Pericardium fibroblast (primary cell): ENCODE results near the gene SPX. TPM values are rescaled to one million over a fixed set of nuclear protein-coding genes. Genes with fewer than 3 reads are reported as not detected.

Source experiments
- total RNA-seq: library from RNA; depleted of rRNA; stranded (reverse); fragments of >200 nt; gene quantifications from 2 replicates; pipeline ENCODE4 v1.2.3, GENCODE V29; 2015

Gene SPX
- 0.93 and 10.4 TPM in 2 replicates for total RNA-seq

GRCh38 chr12:21526053-21526452 lies at the start of gene SPX:
Gene SPX (plus strand): TSS chr12:21526296. CDS start chr12:21526473, 177 bp downstream.

GRCh38 chr12:21501258-21502163 lies 24.6 kb upstream of the SPX start, which contains the start of the genes GOLT1B and RECQL:
Gene GOLT1B (plus strand): TSS chr12:21501789. CDS start chr12:21501924, 135 bp downstream.
Gene RECQL (minus strand): TSS chr12:21501635. CDS start chr12:21499570, 2,065 bp downstream.

Other genes starting within 250 kb of the SPX start
- gene SLCO1A2, start 191.4 kb upstream of the SPX start, total RNA-seq = not detected in 2 replicates
- gene IAPP, start 153.4 kb upstream of the SPX start, total RNA-seq = not detected in 2 replicates
- gene PYROXD1, start 88.6 kb upstream of the SPX start, total RNA-seq = 5.6 and 9.3 TPM in 2 replicates
- gene RECQL, start 24.7 kb upstream of the SPX start, total RNA-seq = 30.0 and 32.7 TPM in 2 replicates
- gene GOLT1B, start 24.5 kb upstream of the SPX start, total RNA-seq = 28.4 and 36.4 TPM in 2 replicates
- not detected in 2 replicates for gene GYS2, start 78.6 kb downstream of the SPX start, total RNA-seq
- 511 and 601 TPM in 2 replicates for gene LDHB, start 131.5 kb downstream of the SPX start, total RNA-seq
- 0.58 and 2.3 TPM in 2 replicates for gene KCNJ8, start 248.4 kb downstream of the SPX start, total RNA-seq